ENCODE measurements around the gene ZNF516. TPM values are rescaled to one million over a fixed set of nuclear protein-coding genes. Genes with fewer than 3 reads are reported as not detected.

ZNF516 gene
- total RNA-seq, 2 experiments from 2014 or later: 1.2 to 1.6 TPM

DNA sequence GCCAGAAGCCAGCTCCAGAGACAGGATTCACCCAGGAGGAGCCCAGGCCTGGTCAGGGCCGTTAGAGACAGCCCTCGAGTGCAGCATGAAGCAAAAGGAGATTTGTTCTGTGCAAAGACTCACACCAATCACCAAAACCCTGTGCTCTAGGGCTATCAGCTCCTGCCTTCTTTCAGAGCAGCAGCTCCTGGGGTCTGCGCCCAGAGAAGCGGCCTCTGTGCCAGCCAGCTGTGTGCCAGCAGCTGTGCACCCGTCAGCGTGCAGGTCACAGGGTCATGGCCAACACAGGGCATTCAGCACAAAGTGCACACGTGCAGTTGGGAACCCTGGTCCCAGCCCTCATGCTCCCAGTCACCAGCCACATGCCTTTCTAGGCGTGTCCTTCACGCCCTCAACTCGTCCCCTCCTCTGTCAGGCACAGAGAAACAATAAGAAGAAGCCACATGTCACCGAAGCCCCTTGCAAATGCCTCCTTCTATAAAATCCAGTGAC is 49.3 kb downstream of the ZNF516 start:
- POLR2A ChIA-PET: no interaction called here
- CTCF ChIA-PET: no interaction called here

DNA sequence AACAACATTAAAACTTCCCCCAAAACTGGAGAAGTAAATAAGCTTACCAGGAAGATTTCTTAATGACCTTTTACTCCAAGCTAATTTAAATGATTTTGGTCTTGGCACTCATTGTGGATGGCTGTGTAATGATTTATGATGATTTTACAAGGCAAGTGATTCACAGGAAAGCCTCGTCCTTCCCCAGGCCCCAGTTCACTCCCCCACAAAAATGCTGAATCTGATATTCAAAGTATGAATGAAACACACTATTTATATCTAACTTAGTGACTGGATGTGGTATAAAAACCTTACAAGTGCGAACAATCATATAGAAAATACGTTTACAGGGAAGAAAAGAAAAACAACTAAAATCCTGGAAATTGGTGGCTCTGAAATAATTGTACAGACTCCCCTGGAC is 49.8 kb downstream of the ZNF516 start:
- ChIA-PET POLR2A (no interaction called here), CTCF (no interaction called here)

DNA sequence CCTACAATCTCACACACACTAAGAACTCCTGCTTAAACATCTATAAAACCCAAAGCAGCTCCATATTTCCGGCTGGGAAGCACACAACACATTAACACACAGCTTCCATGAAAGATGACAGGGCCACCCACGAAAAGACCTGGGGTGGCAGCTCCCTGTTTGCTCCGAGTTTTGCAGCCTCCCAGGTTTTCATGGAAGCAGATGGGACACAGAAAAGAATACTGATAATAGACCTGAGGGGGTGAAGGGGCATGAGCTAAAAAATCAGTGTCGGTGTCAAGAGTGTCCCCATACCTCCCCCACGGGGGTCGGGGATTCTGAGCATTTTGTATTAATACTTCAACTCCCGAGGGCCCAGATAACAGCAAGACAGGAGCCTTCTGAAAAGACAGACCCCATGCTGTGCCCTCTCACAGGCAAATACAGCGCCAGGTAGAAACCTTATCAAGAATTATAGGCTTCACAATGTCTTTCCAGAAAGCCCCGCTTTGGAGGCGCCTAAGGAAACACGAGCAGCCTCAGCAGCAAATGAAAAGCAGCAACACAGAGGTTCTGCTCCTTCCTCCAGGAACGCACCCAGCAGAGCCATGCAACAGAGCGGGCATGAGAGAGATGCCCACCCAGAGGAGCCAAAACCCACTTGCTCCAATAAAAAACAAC is 50.5 kb downstream of the ZNF516 start:
- POLR2A ChIA-PET: no interaction called here
- CTCF ChIA-PET: no interaction called here

DNA sequence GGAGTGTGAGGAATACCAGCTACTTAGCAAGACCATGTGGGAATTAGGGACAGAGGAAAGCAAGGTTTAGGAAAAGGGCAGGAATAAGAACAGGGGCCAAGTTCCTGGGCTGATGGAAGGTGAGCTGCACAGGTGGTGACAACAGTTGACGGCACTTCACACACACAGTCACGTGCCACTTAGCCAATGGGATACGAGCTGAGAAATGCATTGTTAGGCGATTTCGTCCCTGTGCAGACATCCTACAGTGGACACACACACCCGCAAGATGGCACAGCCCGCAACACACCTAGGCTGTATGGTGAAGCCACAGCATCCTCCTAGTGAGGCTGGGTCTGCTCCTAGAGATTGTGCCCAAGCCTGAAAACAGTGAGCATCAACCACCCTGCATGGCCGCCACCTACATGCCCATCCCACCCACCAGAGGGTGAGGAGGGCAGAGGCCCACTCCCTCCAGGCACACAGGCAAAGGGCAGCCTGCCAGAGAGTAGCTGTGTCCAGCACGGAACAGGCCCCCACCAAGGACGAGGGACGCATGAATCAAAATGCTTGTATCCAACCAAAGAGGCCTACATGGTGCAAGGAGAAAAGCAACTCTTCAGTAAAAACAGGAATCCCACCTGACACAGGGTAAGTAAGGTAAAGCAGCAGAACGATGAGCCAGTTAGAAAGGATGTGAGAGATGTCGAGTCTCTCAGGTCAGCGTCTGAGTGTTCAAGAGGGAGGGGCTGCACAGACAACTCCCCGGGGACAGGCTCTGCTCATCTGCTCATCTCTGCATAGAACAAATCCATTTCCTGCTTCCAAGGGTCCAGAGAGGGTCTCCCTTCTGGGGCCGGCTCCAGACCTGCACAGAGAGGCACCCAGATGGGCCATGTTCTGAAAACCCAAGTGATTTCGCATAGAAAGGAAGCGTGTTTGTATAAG is 51.3 kb downstream of the ZNF516 start:
- ChIA-PET POLR2A (no interaction called here), CTCF (no interaction called here)

DNA sequence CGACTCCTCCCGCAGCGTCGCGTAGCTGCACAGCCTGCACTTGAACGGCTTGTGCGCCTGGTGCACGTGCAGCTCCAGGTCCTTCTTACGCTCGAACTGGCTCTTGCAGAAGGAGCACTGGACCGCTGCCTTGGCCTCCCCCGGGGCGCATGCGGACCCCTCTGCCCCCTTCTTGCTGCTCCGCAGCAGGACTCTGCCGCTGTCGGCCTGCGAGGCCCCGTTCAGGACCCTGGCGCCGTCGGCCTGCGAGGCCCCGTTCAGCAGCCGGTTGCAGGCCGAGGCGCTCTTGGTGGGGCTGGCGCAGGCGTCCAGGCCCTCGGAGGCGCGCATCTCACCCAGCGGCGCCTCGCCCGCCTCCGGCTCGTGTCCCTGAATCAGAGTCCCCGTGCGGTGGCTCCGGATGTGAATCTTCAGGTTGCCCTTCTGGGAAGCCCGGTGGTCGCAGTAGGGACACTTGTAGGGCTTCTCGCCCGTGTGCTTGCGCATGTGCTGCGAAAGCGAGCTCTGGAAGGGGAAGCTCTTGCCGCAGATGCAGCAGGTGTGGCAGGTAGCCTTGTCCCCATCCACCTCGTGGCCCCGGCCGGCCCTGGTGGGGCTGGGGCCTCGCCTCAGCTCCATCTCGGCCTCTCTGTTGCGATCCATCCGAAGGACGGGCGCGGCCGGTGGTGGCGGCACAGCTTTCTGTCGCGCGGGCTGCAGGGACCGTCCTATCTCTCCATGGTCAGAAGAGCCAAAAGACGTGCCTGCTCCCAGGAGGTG is 52.5 kb downstream of the ZNF516 start:
- CTCF ChIA-PET: interaction anchor here (0.6 kb wide), 1 partner anchor 135 kb away, joined by 4 read pairs; no protein-coding TSS in a partner anchor
- POLR2A ChIA-PET: no interaction called here

DNA sequence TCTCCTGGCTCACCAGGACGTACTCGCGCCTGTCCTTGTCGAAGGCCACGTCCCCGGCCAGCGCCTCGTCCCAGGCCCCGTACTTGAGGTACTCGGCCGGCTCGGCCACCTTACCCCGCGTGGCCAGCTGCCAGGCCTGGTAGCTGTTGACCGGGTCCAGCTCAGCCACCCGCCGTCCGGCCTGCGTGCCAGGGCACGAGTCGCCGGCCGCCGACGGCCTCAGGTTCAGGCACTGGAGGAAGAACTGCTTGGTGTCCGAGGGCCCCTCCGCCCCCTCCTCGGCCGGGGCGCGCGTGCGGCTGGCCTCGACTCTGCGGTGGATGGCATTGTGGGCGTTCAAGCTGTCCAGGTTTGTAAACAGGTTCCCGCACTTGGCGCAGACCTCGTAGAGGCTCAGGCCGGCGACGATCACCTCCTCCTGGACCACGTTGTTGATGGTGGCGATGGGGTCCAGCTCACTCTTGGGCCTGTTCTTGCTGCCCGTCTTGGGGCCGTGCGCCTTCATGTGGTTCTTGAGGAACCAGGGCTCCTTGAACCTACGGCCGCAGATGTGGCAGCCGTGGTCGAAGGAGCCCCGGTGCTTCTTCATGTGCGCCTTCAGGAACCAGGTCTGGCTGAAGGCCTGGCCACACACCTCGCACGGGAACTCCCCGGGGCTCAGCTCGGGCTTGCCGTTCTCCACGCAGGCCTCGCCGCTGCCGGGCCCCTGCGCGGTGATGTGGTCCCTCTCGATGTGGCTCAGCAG is 53.2 kb downstream of the ZNF516 start:
- ChIA-PET POLR2A (no interaction called here), CTCF (interaction anchor here (0.6 kb wide), 1 partner anchor 135 kb away, joined by 4 read pairs; no protein-coding TSS in a partner anchor)

DNA sequence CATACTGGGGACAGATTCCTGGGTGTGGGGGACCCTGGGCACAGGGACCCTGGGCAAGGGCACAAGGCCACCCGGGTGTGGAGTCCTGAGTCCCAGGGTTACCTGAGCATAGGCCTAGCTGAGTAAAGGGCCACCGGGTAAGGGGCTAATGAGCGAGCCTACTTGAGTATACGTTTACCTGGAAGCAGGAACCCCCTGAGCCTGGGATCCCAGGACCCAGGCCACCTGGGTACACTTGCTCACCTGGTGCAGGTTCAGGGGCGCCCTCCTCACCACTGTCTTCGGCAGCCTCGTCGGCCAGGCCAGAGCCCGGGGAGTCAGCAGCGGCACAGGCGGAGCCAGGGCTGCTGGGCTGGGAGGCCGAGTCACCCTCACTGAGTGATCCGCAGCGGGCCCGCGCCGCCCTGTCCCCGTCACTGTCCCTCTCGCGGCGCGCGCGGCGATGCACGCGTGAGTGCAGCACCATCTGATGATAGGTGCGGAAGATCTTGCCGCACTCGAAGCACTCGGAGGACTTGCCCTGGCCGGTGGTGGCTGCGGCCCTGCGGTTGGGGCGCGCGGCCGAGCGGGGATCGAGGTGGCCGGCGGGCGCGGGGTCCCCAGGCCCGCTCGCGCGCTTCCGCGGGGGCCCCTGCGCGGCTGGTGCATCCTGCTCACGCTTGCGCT is 53.9 kb downstream of the ZNF516 start:
- ChIA-PET CTCF (no interaction called here), POLR2A (no interaction called here)

DNA sequence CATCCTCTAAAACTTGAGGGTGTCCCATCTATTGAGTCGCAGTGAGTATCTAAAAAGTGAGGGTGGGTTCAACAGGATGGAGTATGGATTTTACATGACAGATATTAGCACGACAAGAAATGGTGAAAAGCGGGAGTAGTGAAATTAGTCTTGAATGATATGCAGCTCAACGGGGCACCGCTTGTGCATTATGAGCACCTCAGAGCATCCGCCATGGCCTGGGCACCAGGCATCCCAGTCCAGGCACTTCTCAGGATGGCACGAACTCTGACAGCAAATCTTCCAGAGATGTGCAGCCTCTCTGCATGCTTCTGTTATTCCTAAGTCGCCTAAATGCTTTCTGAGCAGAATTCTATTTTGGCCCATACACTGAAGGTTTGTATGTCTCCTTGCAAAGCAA is 57.1 kb downstream of the ZNF516 start:
- ChIA-PET POLR2A (no interaction called here), CTCF (no interaction called here)

DNA sequence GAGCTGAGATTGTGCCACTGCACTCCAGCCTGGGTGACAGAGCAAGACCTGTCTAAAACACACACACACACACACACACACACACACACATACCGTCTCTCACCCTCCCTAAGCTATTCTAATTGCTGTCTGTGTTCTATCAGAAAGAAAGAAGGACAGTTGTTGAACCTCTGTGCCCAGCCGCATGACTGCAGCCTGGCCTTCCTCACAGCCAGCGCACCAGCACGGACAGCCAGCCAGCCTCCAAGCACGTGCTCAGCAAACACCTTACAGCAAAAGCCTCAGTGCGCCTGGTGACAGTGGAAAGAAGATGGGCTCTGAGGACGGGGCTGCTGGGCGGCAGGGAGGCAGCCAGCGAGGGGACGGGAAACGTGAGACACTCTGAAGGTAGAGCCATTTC is 58.0 kb downstream of the ZNF516 start:
- ChIA-PET CTCF (no interaction called here), POLR2A (no interaction called here)

DNA sequence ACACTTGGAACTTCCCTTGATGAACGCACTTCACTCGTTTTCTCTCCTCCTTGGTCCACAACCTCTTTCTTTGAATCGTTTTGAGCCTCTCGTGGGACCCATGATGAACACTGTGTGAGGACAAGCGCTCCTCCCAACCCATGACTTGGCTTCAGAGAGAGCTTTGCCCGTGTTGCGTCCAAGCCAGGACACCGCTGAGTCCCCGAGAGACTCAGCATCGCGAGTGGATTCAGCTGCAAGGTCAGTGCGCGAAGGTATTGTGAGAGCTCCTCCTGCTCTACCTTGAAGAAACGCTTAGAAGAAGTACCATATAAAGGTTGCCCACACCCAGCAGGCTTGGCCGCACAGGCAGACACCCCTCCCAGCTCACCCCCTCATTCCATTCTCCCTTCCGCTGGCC is 58.7 kb downstream of the ZNF516 start:
- POLR2A ChIA-PET: no interaction called here
- CTCF ChIA-PET: no interaction called here

DNA sequence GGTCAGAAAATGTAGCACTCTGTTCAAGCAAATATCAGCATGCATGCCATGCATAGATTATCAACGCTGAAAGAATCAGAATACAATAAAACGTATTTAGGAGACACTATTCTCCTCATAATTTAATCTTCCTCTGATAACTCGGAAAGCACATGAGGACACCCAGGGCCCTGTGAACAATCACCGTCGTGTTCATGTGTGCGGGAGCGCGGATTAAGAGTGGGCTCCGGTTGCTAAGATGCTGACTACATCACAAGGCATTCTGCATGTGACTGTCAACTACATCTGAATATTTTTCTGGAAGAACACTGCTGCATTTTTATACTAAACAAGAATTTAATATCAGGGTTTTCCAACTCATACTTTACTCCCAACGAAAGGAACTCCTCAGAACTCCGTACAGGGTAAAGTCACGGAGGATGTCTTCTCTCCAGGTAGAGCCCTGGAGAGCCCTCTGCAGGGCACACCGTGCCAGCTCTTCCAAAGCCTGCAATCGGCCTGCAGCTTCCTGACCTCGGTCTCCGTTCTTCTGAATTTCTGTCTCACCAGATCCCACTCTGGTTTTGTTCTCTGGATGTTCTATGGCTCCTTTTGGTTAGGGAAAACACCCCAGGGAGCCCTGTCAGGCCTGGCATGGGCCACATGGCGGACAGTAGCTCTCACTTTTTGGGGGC is 59.6 kb downstream of the ZNF516 start:
- CTCF ChIA-PET: no interaction called here
- POLR2A ChIA-PET: no interaction called here

DNA sequence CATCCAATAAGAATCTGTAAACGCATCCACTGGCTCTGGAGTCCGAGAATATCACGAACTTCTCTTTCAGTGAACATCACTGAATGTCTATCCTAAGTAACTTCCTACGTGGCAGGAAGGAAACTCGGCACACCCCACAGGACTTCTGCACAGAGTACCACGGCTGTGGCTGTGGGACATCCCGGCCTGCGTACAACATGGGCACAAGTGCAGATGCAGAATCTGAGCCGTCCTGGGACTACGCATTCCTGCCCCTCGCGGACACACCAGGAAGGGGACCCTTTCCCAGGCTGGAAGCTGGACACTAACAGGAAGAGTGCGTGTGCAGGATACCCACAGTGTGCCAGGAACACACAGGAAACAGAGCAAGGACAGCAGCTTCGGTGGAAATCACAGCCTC is 60.6 kb downstream of the ZNF516 start:
- CTCF ChIA-PET: no interaction called here
- POLR2A ChIA-PET: no interaction called here

DNA sequence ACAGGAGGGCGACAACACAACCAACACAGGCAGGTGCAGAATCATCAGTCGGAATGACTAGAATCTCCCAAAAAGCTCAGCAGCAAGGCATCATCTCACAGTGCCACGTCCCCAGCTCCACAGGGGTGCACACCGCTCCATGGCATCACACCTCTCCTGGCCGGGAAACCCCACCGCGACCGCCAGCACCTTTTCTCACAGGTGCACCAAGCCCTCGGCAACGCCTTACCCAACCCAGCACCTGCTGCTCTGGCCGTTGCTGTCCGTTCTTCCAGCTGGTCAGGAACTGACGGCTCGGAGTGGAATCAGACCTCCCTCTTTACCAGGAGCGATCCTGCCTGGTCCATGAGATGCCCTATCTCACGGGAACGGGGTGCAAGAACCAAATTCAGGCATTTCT is 61.3 kb downstream of the ZNF516 start:
- ChIA-PET POLR2A (no interaction called here), CTCF (no interaction called here)

DNA sequence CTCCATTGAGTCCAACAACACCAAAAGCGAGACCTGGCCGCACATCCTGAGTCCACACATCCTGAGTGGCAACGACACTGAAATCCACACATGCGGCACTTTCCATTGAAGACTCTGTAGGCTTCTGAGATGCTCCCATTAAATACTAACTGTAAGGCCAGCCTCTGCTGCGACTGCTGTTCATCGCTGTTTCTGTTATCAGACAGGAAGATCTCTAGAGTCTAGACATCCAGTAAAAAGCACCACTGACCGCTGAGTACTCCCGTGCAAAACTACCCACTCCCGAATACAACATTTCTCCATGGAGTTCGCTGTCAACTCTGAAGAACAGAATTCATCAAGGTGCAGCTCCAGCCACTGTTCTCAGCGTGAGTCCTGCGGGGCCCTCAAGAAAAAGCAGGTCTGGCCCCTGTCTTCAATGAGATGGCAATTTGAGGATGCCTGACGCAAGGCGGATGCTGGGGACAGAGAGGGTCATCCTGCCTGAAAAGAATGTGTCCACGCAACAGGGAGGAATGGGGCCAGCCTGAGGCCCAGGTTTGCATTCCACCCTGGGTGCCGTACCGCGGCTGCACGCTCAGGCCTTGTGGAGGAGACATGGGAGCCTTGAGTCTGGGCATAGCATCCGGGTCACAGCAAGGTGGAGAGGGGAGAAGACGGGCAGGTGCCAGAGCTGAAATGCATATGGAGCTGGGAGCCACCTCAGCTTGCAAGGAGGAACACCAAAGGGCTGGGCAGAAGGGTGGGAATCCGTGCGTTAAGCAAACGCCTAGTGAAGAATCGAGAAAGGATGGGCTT is 61.9 kb downstream of the ZNF516 start:
- ChIA-PET POLR2A (no interaction called here), CTCF (no interaction called here)

DNA sequence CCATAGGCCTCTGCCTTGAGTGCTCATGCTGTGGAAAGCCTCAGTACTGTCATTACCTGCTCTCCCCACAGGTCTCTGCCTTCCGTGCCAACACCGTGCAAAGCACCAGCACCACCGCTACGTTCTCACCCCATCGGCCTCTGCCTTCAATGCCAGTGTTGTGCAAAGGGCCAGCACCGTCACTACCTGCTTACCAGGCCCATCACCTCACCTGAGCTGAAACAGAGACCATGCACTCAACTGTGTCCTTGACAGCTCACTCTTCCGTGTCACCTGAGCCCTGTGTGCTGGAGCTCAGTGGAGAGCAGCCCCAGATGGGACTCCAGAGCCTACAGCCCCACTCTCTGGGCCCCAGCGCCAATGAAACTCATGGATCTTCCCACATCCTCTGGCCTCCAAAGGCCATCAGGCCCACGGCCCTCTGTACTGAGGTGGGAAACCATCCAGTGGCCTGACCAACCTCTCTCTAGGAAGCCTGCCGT is 62.7 kb downstream of the ZNF516 start:
- POLR2A ChIA-PET: no interaction called here

DNA sequence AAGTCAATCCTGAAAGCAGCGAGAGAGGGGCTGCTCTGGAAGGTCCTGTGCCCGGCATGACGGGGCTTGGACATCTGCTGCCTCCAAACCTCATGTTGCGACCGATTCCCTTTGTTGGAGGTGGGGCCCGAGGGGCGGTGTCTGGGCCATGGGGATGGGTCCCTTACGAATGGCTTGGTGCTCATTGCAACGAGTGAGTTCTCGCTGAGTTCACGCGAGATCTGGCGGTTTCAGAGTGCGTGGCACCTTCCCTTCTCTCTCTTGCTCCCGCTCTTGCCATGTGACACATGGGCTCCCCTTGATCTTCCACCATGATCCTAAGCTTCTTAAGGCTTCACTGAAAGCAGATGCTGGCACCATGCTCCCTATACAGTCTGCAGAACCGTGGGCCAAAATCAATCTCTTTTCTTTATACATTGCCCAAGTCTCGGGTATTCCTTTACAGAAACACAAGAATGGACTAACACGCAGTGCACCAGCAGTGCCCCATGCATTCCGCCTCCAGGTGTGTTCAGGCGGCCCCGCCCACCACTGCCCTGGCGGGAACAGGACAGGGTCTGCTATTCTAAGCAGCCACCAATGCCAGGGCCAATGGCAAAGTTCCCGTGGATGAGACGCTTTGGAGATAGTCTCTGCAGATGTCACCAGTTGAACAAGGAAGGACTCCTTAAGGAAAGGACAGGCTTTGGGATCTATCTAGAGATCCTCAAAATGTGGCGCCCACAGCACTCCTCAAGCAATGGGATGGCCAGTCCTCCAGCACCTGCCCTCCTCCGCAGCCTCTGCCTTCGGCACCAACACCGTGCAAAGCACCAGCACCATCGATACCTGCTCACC is 63.4 kb downstream of the ZNF516 start:
- ChIA-PET POLR2A (no interaction called here), CTCF (no interaction called here)

More for the DNA sequence above, 62.7 kb downstream of the ZNF516 start:
- CTCF ChIA-PET: no interaction called here

DNA sequence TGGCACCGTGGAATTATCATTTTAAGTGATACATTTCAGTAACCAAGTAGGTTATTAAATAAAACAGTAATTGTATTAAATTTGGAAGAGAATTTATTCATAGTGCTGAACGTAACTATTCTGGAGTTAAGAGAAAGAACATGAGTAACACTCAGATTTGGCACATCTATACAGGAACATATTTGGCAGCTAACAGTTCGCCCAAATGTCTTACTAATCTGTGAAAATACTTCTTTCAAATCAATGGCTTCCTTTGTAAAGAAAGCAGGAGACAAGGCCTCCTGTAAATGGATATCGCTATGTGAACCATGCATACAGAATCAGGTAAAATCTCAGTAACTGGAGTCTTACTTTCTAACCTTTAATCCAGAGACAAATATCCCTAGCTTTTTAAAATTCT is 64.4 kb downstream of the ZNF516 start:
- CTCF ChIA-PET: no interaction called here

More for the DNA sequence above, 64.4 kb downstream of the ZNF516 start:
- POLR2A ChIA-PET: no interaction called here

Measured in activated CD8-positive, alpha-beta memory T cell treated with anti-CD3 and anti-CD28 coated beads for 36 hours (primary cell).